NCI-H2107 treated with DMSO at 0.1 percent for 48 hours (cell line): Measurements from ENCODE around the gene MSRB3.

ENCODE experiments used
- DNase-seq: peaks from one replicate; lab custom pipeline; 2025; ENCODE audit not compliant: unreplicated experiment; lab: John Stamatoyannopoulos, UW

The MSRB3 gene

GRCh38 chr12:65492998-65493912 lies 214.8 kb downstream of the MSRB3 start:
- no peak for DNase-seq

- DNase-seq = no peak
Observed at GRCh38 chr12:65493913-65494245, 215.4 kb downstream of the MSRB3 start.

GRCh38 chr12:65494537-65494936 lies 216.1 kb downstream of the MSRB3 start:
- no peak for DNase-seq

- DNase-seq = no peak
Observed at GRCh38 chr12:65495233-65495632, 216.8 kb downstream of the MSRB3 start.

GRCh38 chr12:65496617-65497016 lies 218.1 kb downstream of the MSRB3 start:
- no peak for DNase-seq

GRCh38 chr12:65497660-65498059 lies 219.2 kb downstream of the MSRB3 start:
- DNase-seq = no peak

GRCh38 chr12:65499167-65499566 lies 220.7 kb downstream of the MSRB3 start:
- DNase-seq = no peak

- no peak for DNase-seq
Observed at GRCh38 chr12:65500091-65500900, 221.8 kb downstream of the MSRB3 start.

GRCh38 chr12:65501093-65501621 lies 222.7 kb downstream of the MSRB3 start:
- no peak for DNase-seq

GRCh38 chr12:65501935-65502334 lies 223.5 kb downstream of the MSRB3 start:
- no peak for DNase-seq

- DNase-seq = no peak
Observed at GRCh38 chr12:65504417-65504816, 225.9 kb downstream of the MSRB3 start.

GRCh38 chr12:65505386-65506121 lies 227.1 kb downstream of the MSRB3 start:
- DNase-seq = no peak

GRCh38 chr12:65508276-65509035 lies 230.0 kb downstream of the MSRB3 start:
- DNase-seq = no peak

GRCh38 chr12:65510007-65510406 lies 231.5 kb downstream of the MSRB3 start:
- DNase-seq = no peak

GRCh38 chr12:65510584-65511050 lies 232.1 kb downstream of the MSRB3 start:
- no peak for DNase-seq

GRCh38 chr12:65511134-65511834 lies 232.8 kb downstream of the MSRB3 start:
- DNase-seq = no peak

- no peak for DNase-seq
Observed at GRCh38 chr12:65511912-65512311, 233.4 kb downstream of the MSRB3 start.
